Measurements from ENCODE around the gene ZNF678. TPM values are rescaled to one million over a fixed set of nuclear protein-coding genes. Genes with fewer than 3 reads are reported as not detected.
A peak's percentile ranks its signal among the peaks of the same experiment; 100 is the strongest.

Gene ZNF678
- total RNA-seq, 1 donor from 2014 or later = 15.2 TPM

DNA sequence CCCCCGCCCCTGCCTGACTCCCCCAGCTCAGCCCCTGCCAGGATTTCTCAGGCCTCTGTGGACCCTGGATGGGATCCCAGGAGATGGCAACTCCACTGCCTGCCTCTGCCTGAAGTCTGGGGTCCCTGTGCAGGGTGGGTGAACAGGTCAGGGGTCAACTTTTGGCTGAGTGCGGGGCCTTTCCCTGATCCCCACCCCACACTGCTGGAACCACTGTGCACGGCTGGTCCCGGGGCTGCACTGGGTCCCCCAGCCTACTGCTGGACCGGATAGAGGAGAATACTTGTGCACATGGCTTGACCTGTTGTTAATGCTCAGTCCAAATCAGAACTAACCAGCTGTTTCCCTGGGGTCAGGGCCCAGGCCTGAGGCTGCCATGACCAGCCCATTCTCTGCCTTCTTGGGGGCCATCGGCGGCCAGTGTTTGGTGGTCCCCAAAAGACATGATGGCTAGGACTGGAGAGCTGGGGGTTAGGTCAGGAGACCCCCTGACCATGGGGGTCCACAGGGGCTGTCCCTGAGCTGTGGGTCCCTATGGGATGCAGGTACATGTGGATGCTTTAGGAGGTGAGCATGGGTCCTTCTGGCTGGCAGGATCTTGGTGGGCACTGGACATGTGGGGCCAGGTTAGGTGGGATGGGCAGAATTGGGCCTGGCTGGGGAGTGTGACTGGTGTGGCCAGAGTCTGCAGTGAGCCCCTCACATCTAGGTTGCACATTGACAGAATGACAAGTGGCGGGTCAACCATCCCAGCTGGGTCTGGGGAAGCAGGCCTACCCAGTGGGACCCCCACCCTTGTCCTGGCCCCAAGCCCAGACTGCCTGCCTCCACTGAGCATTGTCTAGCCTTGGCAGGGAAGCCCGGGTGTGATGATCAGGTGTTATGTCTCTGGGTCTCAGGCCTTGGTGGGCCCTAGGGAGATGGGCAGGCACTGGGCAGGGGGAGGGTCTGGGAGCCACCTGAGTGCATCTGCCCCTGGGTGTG, 19.0 kb upstream of the ZNF678 start:
- TF ChIP-seq POLR2A (IDR thresholded peaks at IDR 0.05) (no peak), POLR2AphosphoS5 (IDR thresholded peaks at IDR 0.05; ENCODE audit: insufficient read depth in 1 of 2, low read depth in 1 of 2) (no peak)
- TF ChIP-seq, protein P1, sequence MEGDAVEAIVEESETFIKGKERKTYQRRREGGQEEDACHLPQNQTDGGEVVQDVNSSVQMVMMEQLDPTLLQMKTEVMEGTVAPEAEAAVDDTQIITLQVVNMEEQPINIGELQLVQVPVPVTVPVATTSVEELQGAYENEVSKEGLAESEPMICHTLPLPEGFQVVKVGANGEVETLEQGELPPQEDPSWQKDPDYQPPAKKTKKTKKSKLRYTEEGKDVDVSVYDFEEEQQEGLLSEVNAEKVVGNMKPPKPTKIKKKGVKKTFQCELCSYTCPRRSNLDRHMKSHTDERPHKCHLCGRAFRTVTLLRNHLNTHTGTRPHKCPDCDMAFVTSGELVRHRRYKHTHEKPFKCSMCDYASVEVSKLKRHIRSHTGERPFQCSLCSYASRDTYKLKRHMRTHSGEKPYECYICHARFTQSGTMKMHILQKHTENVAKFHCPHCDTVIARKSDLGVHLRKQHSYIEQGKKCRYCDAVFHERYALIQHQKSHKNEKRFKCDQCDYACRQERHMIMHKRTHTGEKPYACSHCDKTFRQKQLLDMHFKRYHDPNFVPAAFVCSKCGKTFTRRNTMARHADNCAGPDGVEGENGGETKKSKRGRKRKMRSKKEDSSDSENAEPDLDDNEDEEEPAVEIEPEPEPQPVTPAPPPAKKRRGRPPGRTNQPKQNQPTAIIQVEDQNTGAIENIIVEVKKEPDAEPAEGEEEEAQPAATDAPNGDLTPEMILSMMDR (IDR thresholded peaks at IDR 0.05) = no peak
- Histone ChIP-seq H3K4me3 (no peak overlapping the region), H3K4me1 (peaks cover 19% of the 10 kb centered on the region), H3K36me3 (no peaks in the 10 kb centered on the region), H3K27ac (no peak overlapping the region), H3K27me3 (no peaks in the 10 kb centered on the region), H3K9me3 (no peaks in the 10 kb centered on the region)
- peak in 1 of 2 donors; percentile 69 for DNase-seq (ENCODE audit: extremely low spot score in 2 of 2)
- intact Hi-C loops (cut with DNase I) = no loop called here

DNA sequence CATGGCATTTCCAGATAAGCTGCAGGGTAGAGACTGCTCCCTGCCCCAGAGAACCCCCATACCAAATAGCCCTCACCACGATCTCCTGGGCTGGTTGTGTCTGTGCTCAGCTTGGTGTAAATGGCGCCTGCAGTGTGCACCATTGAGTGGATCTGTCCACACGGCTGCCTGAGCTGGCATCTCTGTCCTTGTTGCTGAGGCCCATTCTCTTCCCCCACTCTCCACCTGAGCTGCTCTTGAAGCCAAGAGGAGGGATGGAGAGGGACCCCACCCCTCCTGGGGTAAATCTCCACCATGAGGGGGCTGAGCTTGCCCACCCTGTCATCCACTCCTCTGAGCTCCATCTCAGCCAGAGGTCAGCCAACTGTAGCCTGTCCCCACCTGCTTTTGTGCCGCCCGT, 18.0 kb upstream of the ZNF678 start:
- DNase-seq (ENCODE audit: extremely low spot score in 2 of 2) = no peak
- H3K9me3 ChIP-seq = no peaks in the 10 kb centered on the region
- intact Hi-C loops (cut with DNase I) = no loop called here

GRCh38 chr1:227546059-227546458, 17.3 kb upstream of the ZNF678 start:
- H3K27me3 ChIP-seq = no peaks in the 10 kb centered on the region
- no peak overlapping the region for H3K27ac ChIP-seq
- H3K36me3 ChIP-seq = no peaks in the 10 kb centered on the region
- no peaks in the 10 kb centered on the region for H3K9me3 ChIP-seq
- intact Hi-C loops (cut with DNase I) = no loop called here
- H3K4me1 ChIP-seq = peaks cover 19% of the 10 kb centered on the region
- TF ChIP-seq POLR2A (IDR thresholded peaks at IDR 0.05) = no peak
- TF ChIP-seq, protein P1 (IDR thresholded peaks at IDR 0.05) = no peak
- no peak for TF ChIP-seq POLR2AphosphoS5 (IDR thresholded peaks at IDR 0.05; ENCODE audit: insufficient read depth in 1 of 2, low read depth in 1 of 2)
- H3K4me3 ChIP-seq = no peak overlapping the region
- DNase-seq (ENCODE audit: extremely low spot score in 2 of 2) = no peak

More for the DNA sequence above, 18.0 kb upstream of the ZNF678 start:
- peaks cover 19% of the 10 kb centered on the region for H3K4me1 ChIP-seq
- no peaks in the 10 kb centered on the region for H3K36me3 ChIP-seq
- no peak overlapping the region for H3K27ac ChIP-seq
- TF ChIP-seq, protein P1 (IDR thresholded peaks at IDR 0.05) = no peak
- TF ChIP-seq POLR2A (IDR thresholded peaks at IDR 0.05) (no peak), POLR2AphosphoS5 (IDR thresholded peaks at IDR 0.05; ENCODE audit: insufficient read depth in 1 of 2, low read depth in 1 of 2) (no peak)
- H3K27me3 ChIP-seq = no peaks in the 10 kb centered on the region
- H3K4me3 ChIP-seq = no peak overlapping the region

- no peak overlapping the region for H3K4me3 ChIP-seq
- intact Hi-C loops (cut with DNase I) = no loop called here
- DNase-seq (ENCODE audit: extremely low spot score in 2 of 2) = no peak
- peaks cover 13% of the 10 kb centered on the region for H3K4me1 ChIP-seq
- H3K36me3 ChIP-seq = no peaks in the 10 kb centered on the region
- TF ChIP-seq, protein P1 (IDR thresholded peaks at IDR 0.05) = no peak
- TF ChIP-seq POLR2AphosphoS5 (IDR thresholded peaks at IDR 0.05; ENCODE audit: insufficient read depth in 1 of 2, low read depth in 1 of 2) = no peak
- no peak for TF ChIP-seq POLR2A (IDR thresholded peaks at IDR 0.05)
- H3K27me3 ChIP-seq = no peaks in the 10 kb centered on the region
- no peaks in the 10 kb centered on the region for H3K9me3 ChIP-seq
- H3K27ac ChIP-seq = no peak overlapping the region
Measured at GRCh38 chr1:227546598-227547309, 16.6 kb upstream of the ZNF678 start.
